ENCODE data around the gene GNB3.

- no peak for TF ChIP-seq TAF1 (IDR thresholded peaks at IDR 0.05; ENCODE audit: borderline replicate concordance, low read depth, low read length)
- TF ChIP-seq MXI1 (IDR thresholded peaks at IDR 0.05; ENCODE audit: low read depth, low read length) = no peak
- TF ChIP-seq GABPA (IDR thresholded peaks at IDR 0.05; ENCODE audit: low read depth) = no peak
- no peak for TF ChIP-seq CTCF (IDR thresholded peaks at IDR 0.05)
- TF ChIP-seq EZH2phosphoT487 (IDR thresholded peaks at IDR 0.05; ENCODE audit: borderline replicate concordance, low read depth) = no peak
- TF ChIP-seq REST (IDR thresholded peaks at IDR 0.05; ENCODE audit: low read depth, low read length) = no peak
- no peak for TF ChIP-seq RFX5 (IDR thresholded peaks at IDR 0.05; ENCODE audit: low read length)
- no peak; the same call in 1 of the 2 replicates for TF ChIP-seq POLR2AphosphoS5 (IDR thresholded peaks at IDR 0.05; ENCODE audit: low read depth, low read length)
Measured at GRCh38 chr12:6824901-6825381, 15.8 kb upstream of the GNB3 start.

Measured in SK-N-SH (cell line).